ENCODE data around the gene SRMS. TPM values are rescaled to one million over a fixed set of nuclear protein-coding genes. Genes with fewer than 3 reads are reported as not detected.

SRMS gene
- total and polyA plus RNA-seq, 2 of the 13 experiments (the other 11 are each of a cell fraction or from before 2014, with no cell fraction given), result not detected

- 12% methylated on average over 18 of the region's 20 CpGs for WGBS (ENCODE audit: low lambda C conversion rate)
- CTCF ChIA-PET (ENCODE audit: low intra/inter-chr PET ratio, low total read pairs), result interaction anchor here (1.5 kb wide), 1 partner anchor 22 kb away, joined by 4 read pairs; no protein-coding TSS in a partner anchor
- no peak for DNase-seq (ENCODE audit: low spot score)
- no peak for TF ChIP-seq ZBTB3 (CRISPR knock-in tag; IDR thresholded peaks at IDR 0.05; ENCODE audit: borderline replicate concordance, low read depth)
- 0 out of 2 replicates have a peak, but pooled peaks have one; percentile 19 for TF ChIP-seq STAG1 (CRISPR knock-in tag; IDR thresholded peaks at IDR 0.05)
- TF ChIP-seq NBN (conservative IDR thresholded peaks at IDR 0.05), result no peak
- TF ChIP-seq REL (CRISPR knock-in tag; conservative IDR thresholded peaks at IDR 0.05), result no peak
- peak; percentile 69 for TF ChIP-seq EZH2 (conservative IDR thresholded peaks at IDR 0.05; ENCODE audit: low read depth, low read length)
- TF ChIP-seq POGZ (CRISPR knock-in tag; IDR thresholded peaks at IDR 0.05), result no peak
- TF ChIP-seq, protein P1, sequence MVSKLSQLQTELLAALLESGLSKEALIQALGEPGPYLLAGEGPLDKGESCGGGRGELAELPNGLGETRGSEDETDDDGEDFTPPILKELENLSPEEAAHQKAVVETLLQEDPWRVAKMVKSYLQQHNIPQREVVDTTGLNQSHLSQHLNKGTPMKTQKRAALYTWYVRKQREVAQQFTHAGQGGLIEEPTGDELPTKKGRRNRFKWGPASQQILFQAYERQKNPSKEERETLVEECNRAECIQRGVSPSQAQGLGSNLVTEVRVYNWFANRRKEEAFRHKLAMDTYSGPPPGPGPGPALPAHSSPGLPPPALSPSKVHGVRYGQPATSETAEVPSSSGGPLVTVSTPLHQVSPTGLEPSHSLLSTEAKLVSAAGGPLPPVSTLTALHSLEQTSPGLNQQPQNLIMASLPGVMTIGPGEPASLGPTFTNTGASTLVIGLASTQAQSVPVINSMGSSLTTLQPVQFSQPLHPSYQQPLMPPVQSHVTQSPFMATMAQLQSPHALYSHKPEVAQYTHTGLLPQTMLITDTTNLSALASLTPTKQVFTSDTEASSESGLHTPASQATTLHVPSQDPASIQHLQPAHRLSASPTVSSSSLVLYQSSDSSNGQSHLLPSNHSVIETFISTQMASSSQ (IDR thresholded peaks at IDR 0.05; ENCODE audit: low read depth), result no peak
- TF ChIP-seq, protein P1 (CRISPR knock-in tag; IDR thresholded peaks at IDR 0.05; ENCODE audit: borderline replicate concordance), result 0 out of 2 replicates have a peak, but pooled peaks have one; percentile 40
- no peak for TF ChIP-seq RORA (CRISPR knock-in tag; IDR thresholded peaks at IDR 0.05)
- TF ChIP-seq ZNF225 (CRISPR knock-in tag; IDR thresholded peaks at IDR 0.05), result 0 out of 2 replicates have a peak, but pooled peaks have one; percentile 12
- peak; percentile 69 for TF ChIP-seq XRCC5 (optimal IDR thresholded peaks at IDR 0.05; ENCODE audit: low read length)
- 0 out of 2 replicates have a peak, but pooled peaks have one; percentile 6 for TF ChIP-seq ZNF768 (CRISPR knock-in tag; IDR thresholded peaks at IDR 0.05)
- no peak for TF ChIP-seq ISX (CRISPR knock-in tag; conservative IDR thresholded peaks at IDR 0.05)
- TF ChIP-seq CTCF (CRISPR knock-in tag; IDR thresholded peaks at IDR 0.05), result peak; percentile 6; the same call in 1 of the 2 replicates
- TF ChIP-seq ATF7 (IDR thresholded peaks at IDR 0.05), result no peak
- TF ChIP-seq ATF7 (CRISPR knock-in tag; IDR thresholded peaks at IDR 0.05), result peak; percentile 49; the same call in 1 of the 2 replicates
- 0 out of 2 replicates have a peak, but pooled peaks have one; percentile 27 for TF ChIP-seq ZNF563 (CRISPR knock-in tag; IDR thresholded peaks at IDR 0.05)
These were observed 29.1 kb downstream of the SRMS start for GRCh38 chr20:63518351-63518861.

More at GRCh38 chr20:63518351-63518861, 29.1 kb downstream of the SRMS start:
- Histone ChIP-seq H3K4me1 (ENCODE audit: insufficient read depth, low read length) (peaks cover 11% of the 10 kb centered on the region), H3K36me3 (replicated peaks in 1 of 2; ENCODE audit: control insufficient read depth in 1 of 2, insufficient read depth in 2 of 2, low read length in 2 of 2) (no peaks in the 10 kb centered on the region), H3K4me2 (ENCODE audit: low read depth, low read length) (no peak overlapping the region), H4K20me1 (ENCODE audit: insufficient read depth, low read length) (peaks cover 2% of the 10 kb centered on the region; the same call in 1 of the 2 replicates), H3K4me3 (replicated peaks in 1 of 3; ENCODE audit: insufficient read depth in 1 of 3, low read depth in 2 of 3, low read length in 3 of 3) (no peak overlapping the region), H3K9me3 (ENCODE audit: low read length) (no peaks in the 10 kb centered on the region), H3K9ac (ENCODE audit: insufficient read depth, low read depth, low read length) (no peak overlapping the region), H3K27me3 (ENCODE audit: control insufficient read depth in 1 of 2, insufficient read depth in 2 of 2, low read length in 2 of 2) (peaks cover 25 to 68% of the 10 kb centered on the region in 2 experiments), H3K27ac (ENCODE audit: extremely low read length, insufficient read depth, low read length) (no peak overlapping the region), H2AFZ (ENCODE audit: low read length) (no peak overlapping the region), H3K79me2 (ENCODE audit: insufficient read depth, low read length) (no peaks in the 10 kb centered on the region)
- BruUV-seq (replicated peaks), result no TSS peak
- no peak for FAIRE-seq
- in situ Hi-C loops (cut with HindIII; ENCODE audit: extremely low pct_ligation_motif_present, low pct_unique_long_range_greater_than_20kb), result no loop called here
- intact Hi-C loops (cut with micrococcal nuclease; ENCODE audit: unreplicated experiment), result no loop called here
- ATAC-seq, result peak; percentile 40
- POLR2A ChIA-PET, result no interaction called here
